Mucosa of gallbladder (tissue), 1 donor: ENCODE measurements around the gene MAPT. TPM values are rescaled to one million over a fixed set of nuclear protein-coding genes. Genes with fewer than 3 reads are reported as not detected.

Source experiments
- DNase-seq: peaks from one replicate; pipeline ENCODE4 v3.0.0-alpha.2; 2020; ENCODE audit warnings: low spot score
- total RNA-seq: library from RNA; stranded (reverse); gene quantifications from one replicate; pipeline ENCODE4 v1.2.1, GENCODE V29; 2021
- donor health status: DM: no; HTN: no; CAD: no.

Gene MAPT
- total RNA-seq, 1 donor from 2014 or later = 11.0 TPM

- DNase-seq = no peak
Measured at GRCh38 chr17:45973099-45973780, 78.9 kb downstream of the MAPT start.

GRCh38 chr17:45973946-45974859, 79.8 kb downstream of the MAPT start:
- DNase-seq = no peak

GRCh38 chr17:45974916-45975630, 80.7 kb downstream of the MAPT start:
- DNase-seq = no peak

- no peak for DNase-seq
Measured at GRCh38 chr17:45975640-45976295, 81.4 kb downstream of the MAPT start.

GRCh38 chr17:45976391-45976754, 82.0 kb downstream of the MAPT start:
- no peak for DNase-seq

GRCh38 chr17:45976755-45977505, 82.6 kb downstream of the MAPT start:
- DNase-seq = no peak

- DNase-seq = no peak
Measured at GRCh38 chr17:45977506-45977824, 83.1 kb downstream of the MAPT start.

GRCh38 chr17:45977976-45978626, 83.7 kb downstream of the MAPT start:
- no peak for DNase-seq

GRCh38 chr17:45979137-45979536, 84.8 kb downstream of the MAPT start:
- DNase-seq = no peak

- DNase-seq = no peak
Measured at GRCh38 chr17:45980855-45981254, 86.5 kb downstream of the MAPT start.

- no peak for DNase-seq
Measured at GRCh38 chr17:45981306-45981705, 87.0 kb downstream of the MAPT start.

GRCh38 chr17:45982791-45983613, 88.6 kb downstream of the MAPT start:
- DNase-seq = no peak

- DNase-seq = no peak
Measured at GRCh38 chr17:45983614-45984310, 89.4 kb downstream of the MAPT start.

GRCh38 chr17:45984368-45984767, 90.0 kb downstream of the MAPT start:
- no peak for DNase-seq

GRCh38 chr17:45985447-45985846, 91.1 kb downstream of the MAPT start:
- DNase-seq = no peak

GRCh38 chr17:45986056-45986455, 91.7 kb downstream of the MAPT start:
- DNase-seq = no peak

GRCh38 chr17:45987706-45988105, 93.4 kb downstream of the MAPT start:
- DNase-seq = no peak

GRCh38 chr17:45989759-45990158, 95.4 kb downstream of the MAPT start:
- no peak for DNase-seq

GRCh38 chr17:45990886-45991285, 96.5 kb downstream of the MAPT start:
- no peak for DNase-seq
